ENCODE results near the gene DXO. TPM values are rescaled to one million over a fixed set of nuclear protein-coding genes. Genes with fewer than 3 reads are reported as not detected.

The DXO gene
- total and polyA plus RNA-seq, 12 donors = 8.4 to 23.4 (median 13.6) TPM

DNA sequence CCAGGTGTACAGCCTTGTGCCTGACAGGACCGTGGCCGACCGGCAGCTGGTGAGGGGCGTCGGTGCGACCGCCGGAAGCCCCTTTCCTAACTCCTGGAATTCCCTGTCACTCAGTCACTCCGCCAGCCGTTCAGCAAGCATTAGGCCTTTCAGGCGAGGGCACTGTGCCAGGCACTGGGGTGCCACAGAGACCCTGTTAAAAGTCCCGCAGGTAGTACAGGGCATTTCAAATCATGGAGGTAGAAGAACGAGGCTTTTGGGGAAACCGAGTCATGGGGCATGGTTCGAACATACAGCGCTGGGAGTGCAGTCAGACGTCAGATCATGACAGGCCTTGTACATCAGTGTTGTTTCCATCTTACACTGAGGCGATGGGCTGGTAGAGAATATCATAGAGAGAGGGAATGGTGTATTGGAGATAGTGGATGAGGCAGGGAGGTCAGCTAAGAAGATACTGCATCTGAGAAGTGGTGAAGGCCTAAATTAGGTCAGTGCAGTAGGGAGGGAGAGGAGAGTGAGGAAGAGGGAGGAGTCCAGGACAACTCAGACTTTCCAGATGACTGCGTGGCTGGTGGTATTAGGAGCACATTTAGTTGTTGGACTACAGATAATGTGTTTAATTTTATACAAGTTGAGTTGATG lies 892 bp upstream of the DXO start:
- no peak for ATAC-seq
- intact Hi-C loops (cut with DNase I) = loop anchor here in 3 of 10 donors (1.0 kb wide), 1 partner anchor 14 kb away; the partner anchor contains the start of gene SKIC2 (in 3 of the 3)
- no peaks in the 10 kb centered on the region for H3K27me3 ChIP-seq
- no peak for DNase-seq
- peak overlapping the region; percentile 59 to 96 (median 74) for H3K4me3 ChIP-seq
- 6 to 7% methylated on average over 19 of the region's 19 CpGs for WGBS, 2 donors
- peaks cover 0 to 50% (median 11%) of the 10 kb centered on the region in 9 donors for H3K36me3 ChIP-seq
- no peak for TF ChIP-seq CTCF (IDR thresholded peaks at IDR 0.05)
- no peaks in the 10 kb centered on the region for H3K9me3 ChIP-seq
- peaks cover 6 to 31% (median 24%) of the 10 kb centered on the region in 9 donors for H3K4me1 ChIP-seq
- H3K27ac ChIP-seq = peak overlapping the region; percentile 87 to 96 (median 94)

- WGBS, 2 donors = 21 to 27% methylated on average over 29 of the region's 29 CpGs
These were observed 502 bp downstream of the DXO start for GRCh38 chr6:31971279-31971992.

DNA sequence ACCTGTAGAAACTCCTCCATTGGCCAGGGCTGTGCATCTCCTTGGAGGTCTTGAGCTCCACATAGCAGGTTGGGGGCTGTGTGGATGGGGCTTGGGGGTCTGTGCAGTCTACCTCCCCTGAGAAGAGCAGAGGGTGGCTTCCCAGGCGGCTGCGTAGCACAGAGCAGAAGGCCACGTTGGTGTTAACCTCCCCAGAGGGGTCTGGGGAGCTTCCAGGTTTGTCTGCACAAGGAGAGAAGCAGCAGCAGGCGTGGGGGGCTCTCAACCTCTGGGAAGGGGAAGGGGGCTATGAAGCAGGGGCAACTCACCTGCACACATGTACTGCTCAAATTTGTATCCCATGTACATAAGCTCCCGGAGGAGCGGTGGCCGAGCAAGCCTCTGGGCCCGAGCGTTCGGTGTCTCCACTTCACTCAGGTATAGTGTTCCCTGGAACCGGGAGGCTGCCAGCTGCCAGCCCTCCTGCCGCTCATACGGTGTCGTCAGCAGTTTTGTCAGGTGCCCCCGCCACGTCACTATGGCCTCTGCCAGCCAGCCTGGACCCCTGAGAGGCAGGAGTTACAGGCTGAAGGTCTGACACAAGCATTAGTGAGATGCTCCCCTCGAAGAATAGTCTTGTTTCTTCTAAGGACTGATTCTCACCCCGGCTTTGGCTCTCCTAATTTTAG lies 1.2 kb downstream of the DXO start:
- Histone ChIP-seq H3K4me3 (peak overlapping the region in 8 of 10 donors; percentile 59 to 96 (median 74)), H3K36me3 (peaks cover 0 to 69% (median 25%) of the 10 kb centered on the region in 9 donors), H3K4me1 (peaks cover 6 to 31% (median 24%) of the 10 kb centered on the region in 9 donors), H3K27me3 (no peaks in the 10 kb centered on the region), H3K27ac (peak overlapping the region in 9 of 10 donors; percentile 87 to 96 (median 95)), H3K9me3 (no peaks in the 10 kb centered on the region)
- DNase-seq (no peak), ATAC-seq (no peak)
- WGBS, 2 donors = 75 to 76% methylated on average over 18 of the region's 18 CpGs
- intact Hi-C loops (cut with DNase I) = no loop called here
- no peak for TF ChIP-seq CTCF (IDR thresholded peaks at IDR 0.05)

More at GRCh38 chr6:31971279-31971992, 502 bp downstream of the DXO start:
- intact Hi-C loops (cut with DNase I) = no loop called here
- H3K27ac ChIP-seq = peak overlapping the region; percentile 87 to 96 (median 94)
- H3K36me3 ChIP-seq = peaks cover 0 to 62% (median 25%) of the 10 kb centered on the region in 9 donors
- TF ChIP-seq CTCF (IDR thresholded peaks at IDR 0.05) = no peak
- H3K4me1 ChIP-seq = peaks cover 6 to 31% (median 24%) of the 10 kb centered on the region in 9 donors
- no peaks in the 10 kb centered on the region for H3K9me3 ChIP-seq
- peak overlapping the region; percentile 59 to 96 (median 74) for H3K4me3 ChIP-seq
- H3K27me3 ChIP-seq = no peaks in the 10 kb centered on the region
- DNase-seq = no peak
- ATAC-seq = peak in 2 of 8 donors; percentile 3 to 13

Data from heart right ventricle (tissue), 16 donors.